GM12878 (cell line): ENCODE results near the gene OR4E2. TPM values are rescaled to one million over a fixed set of nuclear protein-coding genes. Genes with fewer than 3 reads are reported as not detected.

Experiments
- ATAC-seq: fragments of 200-7000 bp; cut with Tn5 transposase; 3 replicates; pipeline ENCODE4 v1.9.1; 2020; ENCODE audit warnings: mild to moderate bottlenecking, moderate library complexity
- BruUV-seq: library from RNA; stranded (reverse); fragments of 400-500 nt; replicated peaks from 2 replicates; lab custom pipeline; 2021; lab: Mats Ljungman, UMichigan
- CTCF ChIA-PET: fragments of 300-600 bp; sonication (Branson Sonifier 250); formaldehyde crosslinking; extraction: SDS; loops from one replicate; lab custom pipeline; 2021; ENCODE audit warnings: inconsistent platforms; lab: Yijun Ruan, JAX
- POLR2A ChIA-PET: fragments of 350-600 bp; formaldehyde crosslinking; extraction: SDS; loops from one replicate; lab custom pipeline; 2021; ENCODE audit warnings: inconsistent platforms; lab: Charles Lee
- RAD21 ChIA-PET: fragments of 300-600 bp; sonication (Branson Sonifier 250); formaldehyde crosslinking; loops from one replicate; lab custom pipeline; 2023; ENCODE audit warnings: antibody characterized with exemption; ENCODE audit not compliant: unreplicated experiment; lab: Charles Lee
- SMC1A ChIA-PET: fragments of 300-600 bp; sonication (Branson Sonifier 250); formaldehyde crosslinking; loops from one replicate; lab custom pipeline; 2023; ENCODE audit not compliant: unreplicated experiment, uncharacterized antibody; lab: Charles Lee
- DNase-seq: peaks from one replicate; pipeline ENCODE4 v3.0.0-alpha.2; 2011; ENCODE audit warnings: low read depth, low spot score
- FAIRE-seq: peaks from 3 replicates; lab custom pipeline; 2011; peaks lifted over from hg19 to GRCh38; lab: Jason Lieb, UNC
- H2AFZ ChIP-seq: 2 replicates; pipeline ENCODE4 v1.6.0; 2011; ENCODE audit warnings: low read depth, low read length, control low read depth; ENCODE audit not compliant: control insufficient read depth
- H3K27ac ChIP-seq: 2 replicates; pipeline ENCODE4 v1.5.1; 2011; ENCODE audit warnings: control low read depth; ENCODE audit not compliant: control insufficient read depth, insufficient read depth
- H3K27me3 ChIP-seq, 2 experiments: replicated peaks in 1 of 2; 2 replicates each; pipeline versions ENCODE4 v1.6.0 to v1.6.1; 2011; ENCODE audit warnings: low read length in 1 of 2; ENCODE audit not compliant: control insufficient read depth in 2 of 2, insufficient read depth in 2 of 2
- H3K36me3 ChIP-seq, 2 experiments: 2 replicates each; pipeline ENCODE4 v1.5.1; 2011; ENCODE audit warnings: low read length in 1 of 2; ENCODE audit not compliant: control insufficient read depth in 2 of 2, insufficient read depth in 2 of 2
- H3K4me1 ChIP-seq: 2 replicates; pipeline ENCODE4 v1.6.1; 2011; ENCODE audit warnings: mild to moderate bottlenecking, low read length, moderate library complexity, mixed read lengths; ENCODE audit not compliant: control insufficient read depth, insufficient read depth
- H3K4me2 ChIP-seq: 2 replicates; pipeline ENCODE4 v1.6.0; 2011; ENCODE audit warnings: control low read depth; ENCODE audit not compliant: control insufficient read depth, insufficient read depth
- H3K4me3 ChIP-seq: fragments of 200-600 bp; sonication (generic); 2 replicates; pipeline ENCODE4 v1.5.1; 2016
- H3K79me2 ChIP-seq: 2 replicates; pipeline ENCODE4 v1.6.0; 2011; ENCODE audit warnings: low read length; ENCODE audit not compliant: control insufficient read depth, insufficient read depth
- H3K9ac ChIP-seq: 2 replicates; pipeline ENCODE4 v1.8.0; 2011; ENCODE audit warnings: low read length, control low read depth, mixed read lengths; ENCODE audit not compliant: control insufficient read depth, insufficient read depth
- H3K9me3 ChIP-seq: replicated peaks from 3 replicates; pipeline ENCODE4 v1.5.1; 2011; ENCODE audit warnings: mild to moderate bottlenecking, low read length; ENCODE audit not compliant: control insufficient read depth, insufficient read depth
- H4K20me1 ChIP-seq: 2 replicates; pipeline ENCODE4 v1.6.0; 2011; ENCODE audit not compliant: control insufficient read depth, insufficient read depth
- ATF7 ChIP-seq: fragments of 450-650 bp; IDR thresholded peaks from 2 replicates; pipeline ENCODE4 v1.6.1; 2016; ENCODE audit warnings: low read depth, mild to moderate bottlenecking
- BMI1 ChIP-seq: fragments of 450-650 bp; IDR thresholded peaks from 2 replicates; pipeline ENCODE4 v1.6.1; 2016; ENCODE audit warnings: mild to moderate bottlenecking, moderate library complexity, borderline replicate concordance
- CEBPZ ChIP-seq: fragments of 150-350 bp; IDR thresholded peaks from 2 replicates; pipeline ENCODE4 v1.6.1; 2016; ENCODE audit warnings: low read depth, low read length
- E2F8 ChIP-seq: fragments of 450-650 bp; IDR thresholded peaks from 2 replicates; pipeline ENCODE4 v1.6.1; 2018; ENCODE audit warnings: mild to moderate bottlenecking, low read depth, moderate library complexity; ENCODE audit not compliant: partially characterized antibody
- HDAC6 ChIP-seq: fragments of 200-600 bp; sonication (generic); IDR thresholded peaks from one replicate; pipeline ENCODE4 v1.8.0; 2017; ENCODE audit warnings: antibody characterized with exemption; ENCODE audit not compliant: unreplicated experiment
- JUND ChIP-seq: IDR thresholded peaks from 2 replicates; pipeline ENCODE4 v1.6.1; 2012; ENCODE audit warnings: low read depth, mild to moderate bottlenecking, low read length, improper control_type of control experiment, moderate library complexity
- MLLT1 ChIP-seq: fragments of 450-650 bp; IDR thresholded peaks from 2 replicates; pipeline ENCODE4 v1.6.1; 2016; ENCODE audit warnings: mild to moderate bottlenecking
- NR2C2 ChIP-seq: IDR thresholded peaks from 2 replicates; pipeline ENCODE4 v1.6.1; 2011; ENCODE audit warnings: borderline replicate concordance, low read depth; ENCODE audit not compliant: control insufficient read depth, insufficient read length
- RBBP5 ChIP-seq: fragments of 200-600 bp; sonication (generic); conservative IDR thresholded peaks from 2 replicates; pipeline ENCODE4 v1.6.1; 2016
- TCF3 ChIP-seq: IDR thresholded peaks from 2 replicates; pipeline ENCODE4 v1.6.1; 2012; ENCODE audit warnings: low read depth, mild to moderate bottlenecking, low read length, borderline replicate concordance; ENCODE audit not compliant: insufficient read depth
- WGBS: methylation state at CpG from one replicate; pipeline ENCODE4 v1.1.6; 2016; ENCODE audit warnings: low lambda C conversion rate; ENCODE audit not compliant: insufficient replicate concordance, insufficient coverage; ENCODE audit errors: missing lambda C conversion rate; 5-methylcytosine and 5-hydroxymethylcytosine counted together
- in situ Hi-C: fragments of 300-500 bp; cut with MboI; formaldehyde crosslinking; loops from 9 replicates; pipeline ENCODE4 v1.14.3; 2018; ENCODE audit warnings: mixed read lengths
- intact Hi-C: fragments of 100-400 bp; cut with micrococcal nuclease; formaldehyde crosslinking; loops from one replicate; pipeline ENCODE4 v1.14.2; 2022; ENCODE audit not compliant: unreplicated experiment
- polyA plus RNA-seq, 11 experiments: library from polyadenylated mRNA; depleted of rRNA in 4 of 11; unstranded in 6 of 11; stranded (reverse) in 5 of 11; fragments of >200 nt; fragmentation: Nextera tagmentation in 4 of 11; fragmentation: Illumina TruSeq in 1 of 11; extraction: Ambion mirVana in 4 of 11; extraction: Trizol in 1 of 11; gene quantifications; 1 replicate in 1 of 11; 2 replicates in 10 of 11; pipeline versions ENCODE4 v1.2.1 to v1.2.3, GENCODE V29; 2011 to 2016; ENCODE audit warnings: inconsistent platforms in 2 of 11, missing spikeins in 2 of 11, low read depth in 1 of 11
- total RNA-seq, 4 experiments: library from RNA; depleted of rRNA in 3 of 4; stranded (reverse); fragments of >200 nt in 3 of 4; fragmentation: Illumina TruSeq in 1 of 4; extraction: Trizol in 1 of 4; gene quantifications; 2 replicates each; pipeline versions ENCODE4 v1.2.1 to v1.2.3, GENCODE V29; 2013 to 2021

OR4E2 gene
- total and polyA plus RNA-seq, 10 of the 15 experiments (the other 5 are each of a cell fraction or from before 2014, with no cell fraction given) = not detected

DNA sequence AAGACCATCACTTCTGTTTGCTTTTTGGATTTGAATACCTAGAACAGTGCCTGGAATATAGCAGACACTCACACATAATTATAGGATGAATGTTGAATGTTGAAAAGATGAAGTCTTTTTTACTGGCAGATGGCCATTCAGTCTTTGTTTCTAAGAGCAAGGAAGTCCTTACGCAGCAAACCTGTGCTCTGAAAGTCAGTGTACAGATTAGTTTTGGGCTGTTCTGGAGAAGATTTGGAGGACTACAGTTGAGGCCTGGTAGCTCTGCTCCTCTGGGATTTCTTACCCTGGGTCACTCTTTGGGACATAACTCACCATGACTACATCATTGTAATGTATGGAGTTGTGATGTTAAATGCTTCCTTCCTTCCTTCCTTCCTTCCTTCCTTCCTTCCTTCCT is 3.3 kb downstream of the OR4E2 start:
- Histone ChIP-seq H3K36me3 (no peaks in the 10 kb centered on the region), H3K27ac (no peak overlapping the region), H3K27me3 (no peaks in the 10 kb centered on the region), H3K4me3 (no peak overlapping the region), H3K79me2 (no peaks in the 10 kb centered on the region), H3K9ac (no peak overlapping the region), H3K4me1 (no peaks in the 10 kb centered on the region), H4K20me1 (no peaks in the 10 kb centered on the region), H2AFZ (no peak overlapping the region), H3K4me2 (no peak overlapping the region), H3K9me3 (no peaks in the 10 kb centered on the region)
- ChIA-PET POLR2A (no interaction called here), CTCF (no interaction called here), RAD21 (no interaction called here), SMC1A (no interaction called here)
- ATAC-seq = no peak
- WGBS = 56% methylated on average over 1 of the region's 1 CpG
- no peak for DNase-seq
- intact Hi-C loops (no loop called here), in situ Hi-C loops (no loop called here)
- FAIRE-seq = no peak
- BruUV-seq = no TSS peak
- TF ChIP-seq HDAC6 = no peak
- TF ChIP-seq ATF7 = no peak
- TF ChIP-seq JUND = no peak
- TF ChIP-seq E2F8 = no peak
- no peak for TF ChIP-seq BMI1

DNA sequence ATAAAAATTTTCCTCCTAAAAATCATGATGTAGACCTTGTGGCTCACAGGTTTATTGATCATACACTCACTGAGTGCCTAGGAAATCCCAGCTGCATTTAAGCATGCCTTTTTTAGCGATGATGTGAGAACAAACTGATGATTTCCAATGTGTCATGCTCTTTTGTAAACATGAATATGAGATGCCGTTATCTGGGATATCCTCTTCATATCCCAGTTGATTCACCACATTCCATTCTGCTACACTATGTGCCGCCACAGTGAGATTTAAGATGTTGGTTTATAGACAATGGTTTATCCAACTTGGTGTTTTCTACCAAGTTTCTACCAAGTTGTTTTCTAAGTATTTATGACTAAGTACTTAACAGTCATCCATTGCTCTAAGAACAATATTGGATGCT is 14.7 kb downstream of the OR4E2 start:
- Histone ChIP-seq H4K20me1 (no peaks in the 10 kb centered on the region), H3K27me3 (peaks cover 0 to 1% of the 10 kb centered on the region in 2 experiments; a peak in 1 of 4 replicates), H3K9ac (no peak overlapping the region), H3K27ac (no peak overlapping the region), H2AFZ (no peak overlapping the region), H3K4me3 (no peak overlapping the region), H3K36me3 (no peaks in the 10 kb centered on the region), H3K4me1 (no peaks in the 10 kb centered on the region), H3K79me2 (no peaks in the 10 kb centered on the region), H3K9me3 (no peaks in the 10 kb centered on the region), H3K4me2 (no peak overlapping the region)
- no TSS peak for BruUV-seq
- ChIA-PET CTCF (no interaction called here), POLR2A (no interaction called here), SMC1A (no interaction called here), RAD21 (no interaction called here)
- FAIRE-seq (no peak), ATAC-seq (no peak), DNase-seq (no peak)
- intact Hi-C loops (no loop called here), in situ Hi-C loops (no loop called here)
- 35% methylated on average over 3 of the region's 3 CpGs for WGBS
- TF ChIP-seq TCF3 (no peak), CEBPZ (no peak), NR2C2 (no peak), RBBP5 (no peak), MLLT1 (no peak)
